HCT116 (cell line): ENCODE data around the gene PKM. TPM values are rescaled to one million over a fixed set of nuclear protein-coding genes. Genes with fewer than 3 reads are reported as not detected.

ENCODE experiments used
- ATAC-seq: fragments of 200-7000 bp; cut with Tn5 transposase; 2 replicates; pipeline ENCODE4 v1.9.1; 2020; ENCODE audit warnings: mild to moderate bottlenecking, moderate library complexity
- BruUV-seq: library from RNA; stranded (reverse); fragments of 400-500 nt; replicated peaks from 2 replicates; lab custom pipeline; 2021; lab: Mats Ljungman, UMichigan
- CTCF ChIA-PET: fragments of 300-600 bp; sonication (Branson Sonifier 250); formaldehyde crosslinking; loops from one replicate; lab custom pipeline; 2021; ENCODE audit warnings: antibody characterized with exemption; lab: Charles Lee
- POLR2A ChIA-PET: fragments of 300-600, 350-600 bp; sonication (Branson Sonifier 250); formaldehyde crosslinking; loops from one replicate; lab custom pipeline; 2021; ENCODE audit warnings: antibody characterized with exemption; lab: Charles Lee
- RAD21 ChIA-PET, 2 experiments: fragments of 300-600 bp; sonication (Branson Sonifier 250); formaldehyde crosslinking; loops; one replicate each; lab custom pipeline; 2023; ENCODE audit warnings: low total read pairs in 2 of 2; ENCODE audit not compliant: uncharacterized antibody in 2 of 2, unreplicated experiment in 2 of 2, low non-redundant PET in 1 of 2; lab: Charles Lee
- DNase-seq: peaks from one replicate; pipeline ENCODE4 v3.0.0-alpha.2; 2010; ENCODE audit warnings: low read depth, low spot score
- H2AFZ ChIP-seq: fragments of 200-600 bp; shearing (Covaris generic), sonication (generic); 2 replicates; pipeline ENCODE4 v1.6.1; 2017; ENCODE audit warnings: low read depth, mixed run types, mixed read lengths, antibody characterized with exemption, low read length; ENCODE audit not compliant: poor library complexity, severe bottlenecking
- H3K27ac ChIP-seq: 2 replicates; pipeline ENCODE4 v1.5.1; 2012; ENCODE audit warnings: low read depth, low read length
- H3K27me3 ChIP-seq: fragments of 200-600 bp; sonication (generic); 2 replicates; pipeline ENCODE4 v1.6.1; 2016; ENCODE audit warnings: mixed run types, low read length, mixed read lengths; ENCODE audit not compliant: insufficient read depth
- H3K36me3 ChIP-seq, 2 experiments: fragments of 200-500 bp in 1 of 2; fragments of 200-600 bp in 1 of 2; sonication (Bioruptor generic) in 1 of 2; sonication (generic) in 1 of 2; 2 replicates each; pipeline versions ENCODE4 v1.5.1 to v1.6.1; 2014 to 2016; ENCODE audit warnings: low read length in 2 of 2, inconsistent platforms in 1 of 2, mixed read lengths in 1 of 2, mixed run types in 1 of 2; ENCODE audit not compliant: insufficient read depth in 2 of 2, control insufficient read depth in 1 of 2
- H3K4me1 ChIP-seq, 2 experiments: fragments of 200-600 bp in 1 of 2; sonication (generic) in 1 of 2; 2 replicates each; pipeline versions ENCODE4 v1.5.1 to v1.6.1; 2012 to 2017; ENCODE audit warnings: low read length in 2 of 2, inconsistent platforms in 1 of 2, mild to moderate bottlenecking in 1 of 2, mixed read lengths in 1 of 2, mixed run types in 1 of 2, moderate library complexity in 1 of 2; ENCODE audit not compliant: insufficient read depth in 2 of 2, control insufficient read depth in 1 of 2
- H3K4me2 ChIP-seq: fragments of 200-600 bp; sonication (generic); 2 replicates; pipeline ENCODE4 v1.6.1; 2017; ENCODE audit warnings: mixed run types, low read length, mixed read lengths
- H3K4me3 ChIP-seq, 2 experiments: fragments of 200-600 bp in 1 of 2; sonication (generic) in 1 of 2; replicated peaks in 1 of 2; 2 replicates each; pipeline ENCODE4 v1.5.1; 2011 to 2016; ENCODE audit warnings: low read length in 2 of 2, control low read depth in 1 of 2, low read depth in 1 of 2, mild to moderate bottlenecking in 1 of 2, mixed read lengths in 1 of 2, mixed run types in 1 of 2
- H3K79me2 ChIP-seq: fragments of 200-600 bp; sonication (generic); 2 replicates; pipeline ENCODE4 v1.6.1; 2017; ENCODE audit warnings: mild to moderate bottlenecking, mixed run types, low read length, moderate library complexity, mixed read lengths; ENCODE audit not compliant: insufficient read depth
- H3K9ac ChIP-seq: fragments of 200-600 bp; sonication (generic); 2 replicates; pipeline ENCODE4 v1.6.1; 2016; ENCODE audit warnings: low read length, mixed read lengths
- H3K9me2 ChIP-seq: fragments of 200-600 bp; sonication (generic), shearing (Covaris generic); 2 replicates; pipeline ENCODE4 v1.6.1; 2017; ENCODE audit warnings: mixed run types, mild to moderate bottlenecking, moderate library complexity; ENCODE audit not compliant: insufficient read depth
- H3K9me3 ChIP-seq, 2 experiments: fragments of 200-500 bp in 1 of 2; fragments of 200-600 bp in 1 of 2; sonication (Bioruptor generic) in 1 of 2; sonication (generic) in 1 of 2; 2 replicates each; pipeline ENCODE4 v1.6.1; 2014 to 2017; ENCODE audit warnings: low read length in 2 of 2, mixed read lengths in 2 of 2, inconsistent platforms in 1 of 2, low read depth in 1 of 2, mild to moderate bottlenecking in 1 of 2, mixed run types in 1 of 2, moderate library complexity in 1 of 2; ENCODE audit not compliant: control insufficient read depth in 1 of 2, insufficient read depth in 1 of 2
- H4K20me1 ChIP-seq: fragments of 200-600 bp; sonication (generic), shearing (Covaris generic); 2 replicates; pipeline ENCODE4 v1.6.1; 2017; ENCODE audit warnings: mixed run types, mild to moderate bottlenecking, moderate library complexity; ENCODE audit not compliant: insufficient read depth
- ATF3 ChIP-seq: IDR thresholded peaks from 2 replicates; pipeline ENCODE4 v1.6.1; 2012
- CBX3 ChIP-seq: IDR thresholded peaks from 2 replicates; pipeline ENCODE4 v1.6.1; 2012; ENCODE audit warnings: low read depth
- CEBPB ChIP-seq: IDR thresholded peaks from 2 replicates; pipeline ENCODE4 v1.6.1; 2012; ENCODE audit warnings: low read depth
- CTCF ChIP-seq, 3 experiments: fragments of 200-600 bp in 1 of 3; sonication (generic) in 1 of 3; IDR thresholded peaks in 2 of 3; conservative IDR thresholded peaks in 1 of 3; 2 replicates each; pipeline ENCODE4 v1.5.1; 2012 to 2017; ENCODE audit warnings: low read depth in 2 of 3, low read length in 2 of 3, antibody characterized with exemption in 1 of 3, borderline replicate concordance in 1 of 3, control low read depth in 1 of 3, mild to moderate bottlenecking in 1 of 3, mixed read lengths in 1 of 3, mixed run types in 1 of 3, moderate library complexity in 1 of 3; ENCODE audit not compliant: insufficient read depth in 1 of 3
- EGR1 ChIP-seq: IDR thresholded peaks from 2 replicates; pipeline ENCODE4 v1.6.1; 2012; ENCODE audit warnings: low read depth
- ELF1 ChIP-seq: IDR thresholded peaks from 2 replicates; pipeline ENCODE4 v1.6.1; 2012; ENCODE audit warnings: low read depth, borderline replicate concordance
- EZH2 ChIP-seq: fragments of 200-600 bp; sonication (generic); IDR thresholded peaks from 2 replicates; pipeline ENCODE4 v1.6.1; 2017; ENCODE audit warnings: antibody characterized with exemption, mixed run types
- FOSL1 ChIP-seq: IDR thresholded peaks from 2 replicates; pipeline ENCODE4 v1.6.1; 2012; ENCODE audit warnings: low read depth
- POLR2A ChIP-seq: IDR thresholded peaks from 2 replicates; pipeline ENCODE4 v1.7.0; 2011; ENCODE audit warnings: borderline replicate concordance; ENCODE audit not compliant: insufficient read depth, insufficient read length; ENCODE audit errors: extremely low read depth
- SRF ChIP-seq: IDR thresholded peaks from 2 replicates; pipeline ENCODE4 v1.6.1; 2012; ENCODE audit warnings: low read depth
- TCF7L2 ChIP-seq: IDR thresholded peaks from 2 replicates; pipeline ENCODE4 v1.7.0; 2011; ENCODE audit warnings: borderline replicate concordance, inconsistent platforms; ENCODE audit not compliant: insufficient read depth, insufficient read length; ENCODE audit errors: extremely low read depth
- YY1 ChIP-seq: IDR thresholded peaks from 2 replicates; pipeline ENCODE4 v1.6.1; 2011; ENCODE audit warnings: low read length, low read depth, moderate library complexity, mild to moderate bottlenecking; ENCODE audit not compliant: insufficient replicate concordance; ENCODE audit errors: extremely low read depth
- intact Hi-C: fragments of 100-400 bp; cut with micrococcal nuclease; formaldehyde crosslinking; loops from 2 replicates; pipeline ENCODE4 v1.10.0; 2022
- total RNA-seq: library from RNA; stranded (reverse); gene quantifications from one replicate; pipeline ENCODE4 v1.2.1, GENCODE V29; 2021; ENCODE audit not compliant: unreplicated experiment

PKM gene
- total RNA-seq, 1 experiment from 2014 or later, result 1,664 TPM

DNA sequence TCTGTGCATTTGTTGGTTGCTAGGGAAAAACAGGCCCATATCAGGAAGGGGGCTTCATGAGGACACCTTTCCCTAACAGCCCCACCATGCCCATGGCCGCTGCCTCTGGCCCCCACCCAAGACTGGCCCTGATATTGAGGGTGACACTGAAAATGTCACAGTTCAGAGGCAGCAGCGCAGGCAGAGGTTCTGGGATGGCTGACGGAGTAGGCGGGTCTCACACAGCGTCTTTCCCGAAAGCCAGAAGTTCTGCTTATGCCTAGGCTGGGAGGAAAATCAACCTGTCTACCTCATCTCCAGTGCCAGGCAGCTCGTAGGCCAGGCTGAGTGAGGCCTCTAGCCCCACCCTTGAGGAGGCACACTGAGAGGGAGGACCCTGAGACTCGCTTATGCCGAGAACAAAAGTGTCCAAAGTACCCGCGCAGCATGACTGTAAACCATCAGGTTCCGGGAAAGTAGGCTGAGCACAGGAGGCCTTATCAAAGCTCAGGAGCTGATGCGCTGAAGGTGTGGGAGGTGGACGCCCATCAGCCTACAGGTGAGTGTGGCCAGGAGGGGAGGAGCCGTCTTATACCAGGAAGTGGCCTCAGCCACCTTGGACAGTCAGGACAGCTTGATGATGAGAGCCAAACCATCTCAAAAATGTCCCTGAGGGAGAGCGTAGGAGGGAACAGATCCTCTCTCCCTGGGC is 60.9 kb downstream of the PKM start:
- no peak overlapping the region for H3K4me3 ChIP-seq
- no peak overlapping the region for H3K27ac ChIP-seq
- H3K4me2 ChIP-seq, result no peak overlapping the region
- RAD21 ChIA-PET, result no interaction called here
- H3K9me3 ChIP-seq, result no peaks in the 10 kb centered on the region
- H3K36me3 ChIP-seq, result no peaks in the 10 kb centered on the region
- H2AFZ ChIP-seq, result no peak overlapping the region
- TF ChIP-seq CBX3, result no peak
- no peak for TF ChIP-seq SRF
- H3K27me3 ChIP-seq, result no peaks in the 10 kb centered on the region
- H3K9me2 ChIP-seq, result no peaks in the 10 kb centered on the region
- no peak for DNase-seq
- intact Hi-C loops, result no loop called here
- peak; percentile 46; the same call in 1 of the 2 replicates for ATAC-seq
- no peaks in the 10 kb centered on the region for H3K4me1 ChIP-seq
- H3K79me2 ChIP-seq, result no peaks in the 10 kb centered on the region
- no peak overlapping the region for H3K9ac ChIP-seq
- no TSS peak for BruUV-seq
- POLR2A ChIA-PET, result no interaction called here
- CTCF ChIA-PET, result no interaction called here
- no peaks in the 10 kb centered on the region for H4K20me1 ChIP-seq

DNA sequence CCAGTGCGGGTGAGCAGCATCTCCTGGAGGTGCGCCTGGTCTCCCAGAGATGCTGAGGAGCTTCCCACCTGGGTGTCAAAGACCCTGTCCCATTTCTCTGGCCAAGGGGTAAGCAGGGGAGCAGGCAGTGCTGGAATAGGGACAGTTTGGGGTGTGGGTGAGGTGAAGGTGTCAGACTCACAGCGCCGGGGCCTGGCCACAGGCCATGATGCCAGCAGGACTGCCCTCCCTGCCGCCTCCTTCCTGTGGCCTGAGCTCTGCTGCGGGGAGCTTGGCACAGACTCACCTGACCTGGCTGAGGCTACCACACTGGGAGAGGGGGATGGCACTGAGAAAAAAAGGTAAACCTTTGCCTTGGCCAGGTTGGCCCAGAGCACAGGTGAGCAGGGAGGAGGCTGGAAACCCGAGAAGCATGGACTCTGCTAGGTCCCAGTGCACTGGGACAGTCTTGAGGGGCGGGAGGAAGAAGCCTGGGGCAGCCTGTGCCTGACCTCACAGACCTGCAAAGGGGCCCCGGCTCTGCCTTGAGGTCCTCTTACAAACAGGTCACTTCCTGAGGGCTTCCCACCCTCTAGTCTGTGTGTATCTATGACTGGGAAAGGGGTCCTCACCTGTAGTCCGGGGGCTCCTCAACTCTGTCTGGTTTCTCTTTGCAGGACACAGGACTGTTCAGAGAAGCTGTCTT is 61.6 kb downstream of the PKM start:
- BruUV-seq, result no TSS peak
- H3K27me3 ChIP-seq, result no peaks in the 10 kb centered on the region
- ChIA-PET CTCF (no interaction called here), RAD21 (no interaction called here), POLR2A (no interaction called here)
- intact Hi-C loops, result no loop called here
- no peak overlapping the region for H3K4me2 ChIP-seq
- H3K36me3 ChIP-seq, result no peaks in the 10 kb centered on the region
- no peak overlapping the region for H3K27ac ChIP-seq
- no peak overlapping the region for H3K9ac ChIP-seq
- H3K4me1 ChIP-seq, result no peaks in the 10 kb centered on the region
- no peak for ATAC-seq
- H3K79me2 ChIP-seq, result no peaks in the 10 kb centered on the region
- H4K20me1 ChIP-seq, result no peaks in the 10 kb centered on the region
- no peak for DNase-seq
- H2AFZ ChIP-seq, result no peak overlapping the region
- H3K9me2 ChIP-seq, result no peaks in the 10 kb centered on the region
- TF ChIP-seq CTCF (IDR thresholded peaks at IDR 0.05 in 2 of 3, conservative IDR thresholded peaks at IDR 0.05 in 1 of 3; ENCODE audit: borderline replicate concordance in 1 of 3, insufficient read depth in 1 of 3, low read depth in 2 of 3, low read length in 2 of 3) (no peak), YY1 (no peak), ELF1 (no peak), FOSL1 (no peak), EGR1 (no peak), EZH2 (no peak), CEBPB (no peak), POLR2A (no peak), TCF7L2 (no peak), ATF3 (no peak)
- H3K9me3 ChIP-seq, result no peaks in the 10 kb centered on the region
- no peak overlapping the region for H3K4me3 ChIP-seq
